DOHH2 (cell line): ENCODE results near the gene TYMS.

Experiments
- CTCF ChIP-seq: fragments of 200-600 bp; sonication (generic); IDR thresholded peaks from one replicate; pipeline ENCODE4 v1.5.1; 2014; ENCODE audit warnings: antibody characterized with exemption, mild to moderate bottlenecking, low read depth, low read length; ENCODE audit not compliant: poor library complexity, severe bottlenecking
- EZH2phosphoT487 ChIP-seq: fragments of 200-600 bp; sonication (generic); IDR thresholded peaks from 2 replicates; pipeline ENCODE4 v1.6.1; 2017; ENCODE audit warnings: borderline replicate concordance, mild to moderate bottlenecking, antibody characterized with exemption, low read length, moderate library complexity, mixed read lengths

GRCh38 chr18:659597-659996 is 2.1 kb downstream of the TYMS start:
- TF ChIP-seq CTCF (no peak), EZH2phosphoT487 (no peak)
